ENCODE data around the gene KMT2C.

Gene KMT2C

GRCh38 chr7:152128741-152129461 lies 306.9 kb downstream of the KMT2C start:
- H3K4me1 Mint-ChIP-seq, result no peaks in the 10 kb centered on the region
- H3K9me3 Mint-ChIP-seq, result peaks cover 13% of the 10 kb centered on the region
- H3K36me3 Mint-ChIP-seq, result peaks cover 83% of the 10 kb centered on the region
- ATAC-seq, result peak; percentile 20
- H3K27me3 Mint-ChIP-seq, result no peaks in the 10 kb centered on the region
- no peak overlapping the region for H3K4me3 Mint-ChIP-seq
- no peak overlapping the region for H3K27ac Mint-ChIP-seq

- Mint-ChIP-seq H3K27ac (no peak overlapping the region), H3K4me3 (no peak overlapping the region), H3K4me1 (no peaks in the 10 kb centered on the region), H3K36me3 (peaks cover 83% of the 10 kb centered on the region), H3K27me3 (no peaks in the 10 kb centered on the region), H3K9me3 (peaks cover 13% of the 10 kb centered on the region)
- no peak for ATAC-seq
Observed at GRCh38 chr7:152128252-152128651, 307.6 kb downstream of the KMT2C start.

- H3K9me3 Mint-ChIP-seq, result peaks cover 13% of the 10 kb centered on the region
Observed at GRCh38 chr7:152127229-152127628, 308.6 kb downstream of the KMT2C start.

GRCh38 chr7:152126741-152127140 lies 309.1 kb downstream of the KMT2C start:
- H3K27me3 Mint-ChIP-seq, result no peaks in the 10 kb centered on the region
- no peak for ATAC-seq
- peaks cover 91% of the 10 kb centered on the region for H3K36me3 Mint-ChIP-seq
- H3K27ac Mint-ChIP-seq, result peak overlapping the region; percentile 44
- H3K4me3 Mint-ChIP-seq, result no peak overlapping the region
- H3K9me3 Mint-ChIP-seq, result peaks cover 13% of the 10 kb centered on the region
- no peaks in the 10 kb centered on the region for H3K4me1 Mint-ChIP-seq

More at GRCh38 chr7:152127229-152127628, 308.6 kb downstream of the KMT2C start:
- Mint-ChIP-seq H3K4me1 (no peaks in the 10 kb centered on the region), H3K27me3 (no peaks in the 10 kb centered on the region), H3K4me3 (no peak overlapping the region), H3K36me3 (peaks cover 91% of the 10 kb centered on the region), H3K27ac (no peak overlapping the region)
- ATAC-seq, result no peak

- no peak for ATAC-seq
- H3K36me3 Mint-ChIP-seq, result peaks cover 91% of the 10 kb centered on the region
- H3K4me3 Mint-ChIP-seq, result no peak overlapping the region
- H3K4me1 Mint-ChIP-seq, result no peaks in the 10 kb centered on the region
- H3K27ac Mint-ChIP-seq, result no peak overlapping the region
- H3K9me3 Mint-ChIP-seq, result peaks cover 13% of the 10 kb centered on the region
- H3K27me3 Mint-ChIP-seq, result no peaks in the 10 kb centered on the region
Observed at GRCh38 chr7:152122540-152122939, 313.3 kb downstream of the KMT2C start.

- Mint-ChIP-seq H3K9me3 (peaks cover 10% of the 10 kb centered on the region), H3K27ac (no peak overlapping the region), H3K4me3 (no peak overlapping the region), H3K27me3 (no peaks in the 10 kb centered on the region), H3K4me1 (no peaks in the 10 kb centered on the region), H3K36me3 (peaks cover 80% of the 10 kb centered on the region)
- ATAC-seq, result no peak
Observed at GRCh38 chr7:152121432-152121831, 314.4 kb downstream of the KMT2C start.

- H3K4me1 Mint-ChIP-seq, result no peaks in the 10 kb centered on the region
- ATAC-seq, result no peak
- H3K9me3 Mint-ChIP-seq, result peaks cover 10% of the 10 kb centered on the region
- peaks cover 77% of the 10 kb centered on the region for H3K36me3 Mint-ChIP-seq
- H3K27ac Mint-ChIP-seq, result no peak overlapping the region
- no peak overlapping the region for H3K4me3 Mint-ChIP-seq
- H3K27me3 Mint-ChIP-seq, result no peaks in the 10 kb centered on the region
Observed at GRCh38 chr7:152120776-152121175, 315.0 kb downstream of the KMT2C start.

GRCh38 chr7:152120210-152120609 lies 315.6 kb downstream of the KMT2C start:
- Mint-ChIP-seq H3K36me3 (peaks cover 71% of the 10 kb centered on the region), H3K4me3 (no peak overlapping the region), H3K4me1 (no peaks in the 10 kb centered on the region), H3K9me3 (peaks cover 10% of the 10 kb centered on the region), H3K27ac (no peak overlapping the region), H3K27me3 (no peaks in the 10 kb centered on the region)
- no peak for ATAC-seq

- H3K27me3 Mint-ChIP-seq, result no peaks in the 10 kb centered on the region
- H3K36me3 Mint-ChIP-seq, result peaks cover 65% of the 10 kb centered on the region
- no peaks in the 10 kb centered on the region for H3K9me3 Mint-ChIP-seq
- H3K4me1 Mint-ChIP-seq, result no peaks in the 10 kb centered on the region
- no peak for ATAC-seq
- no peak overlapping the region for H3K27ac Mint-ChIP-seq
- H3K4me3 Mint-ChIP-seq, result no peak overlapping the region
Observed at GRCh38 chr7:152117356-152117755, 318.4 kb downstream of the KMT2C start.

GRCh38 chr7:152115021-152115718 lies 320.6 kb downstream of the KMT2C start:
- Mint-ChIP-seq H3K27ac (no peak overlapping the region), H3K4me1 (no peaks in the 10 kb centered on the region), H3K36me3 (peaks cover 56% of the 10 kb centered on the region), H3K27me3 (no peaks in the 10 kb centered on the region), H3K9me3 (no peaks in the 10 kb centered on the region), H3K4me3 (no peak overlapping the region)
- no peak for ATAC-seq

- no peaks in the 10 kb centered on the region for H3K27me3 Mint-ChIP-seq
- ATAC-seq, result no peak
- H3K4me3 Mint-ChIP-seq, result no peak overlapping the region
- no peaks in the 10 kb centered on the region for H3K4me1 Mint-ChIP-seq
- peaks cover 52% of the 10 kb centered on the region for H3K36me3 Mint-ChIP-seq
- H3K9me3 Mint-ChIP-seq, result no peaks in the 10 kb centered on the region
- no peak overlapping the region for H3K27ac Mint-ChIP-seq
Observed at GRCh38 chr7:152112829-152113228, 323.0 kb downstream of the KMT2C start.

GRCh38 chr7:152108359-152108758 lies 327.4 kb downstream of the KMT2C start:
- Mint-ChIP-seq H3K27me3 (no peaks in the 10 kb centered on the region), H3K36me3 (peaks cover 64% of the 10 kb centered on the region), H3K9me3 (no peaks in the 10 kb centered on the region), H3K4me3 (no peak overlapping the region), H3K27ac (no peak overlapping the region), H3K4me1 (no peaks in the 10 kb centered on the region)
- ATAC-seq, result no peak

GRCh38 chr7:152107945-152108344 lies 327.9 kb downstream of the KMT2C start:
- Mint-ChIP-seq H3K27ac (no peak overlapping the region), H3K36me3 (peaks cover 64% of the 10 kb centered on the region), H3K27me3 (no peaks in the 10 kb centered on the region), H3K4me3 (no peak overlapping the region), H3K4me1 (no peaks in the 10 kb centered on the region), H3K9me3 (no peaks in the 10 kb centered on the region)
- no peak for ATAC-seq

- ATAC-seq, result no peak
- Mint-ChIP-seq H3K4me1 (no peaks in the 10 kb centered on the region), H3K4me3 (no peak overlapping the region), H3K27me3 (no peaks in the 10 kb centered on the region), H3K27ac (no peak overlapping the region), H3K36me3 (peaks cover 63% of the 10 kb centered on the region), H3K9me3 (no peaks in the 10 kb centered on the region)
Observed at GRCh38 chr7:152106990-152107389, 328.8 kb downstream of the KMT2C start.

- Mint-ChIP-seq H3K27me3 (no peaks in the 10 kb centered on the region), H3K36me3 (peaks cover 60% of the 10 kb centered on the region), H3K27ac (no peak overlapping the region), H3K9me3 (no peaks in the 10 kb centered on the region), H3K4me1 (no peaks in the 10 kb centered on the region), H3K4me3 (no peak overlapping the region)
- ATAC-seq, result no peak
Observed at GRCh38 chr7:152105205-152105604, 330.6 kb downstream of the KMT2C start.

- Mint-ChIP-seq H3K27ac (no peak overlapping the region), H3K27me3 (no peaks in the 10 kb centered on the region), H3K36me3 (peaks cover 49% of the 10 kb centered on the region), H3K9me3 (no peaks in the 10 kb centered on the region), H3K4me1 (no peaks in the 10 kb centered on the region), H3K4me3 (no peak overlapping the region)
- ATAC-seq, result no peak
Observed at GRCh38 chr7:152103691-152104090, 332.1 kb downstream of the KMT2C start.
